SK-N-SH (cell line): ENCODE measurements around the gene LST1. TPM values are rescaled to one million over a fixed set of nuclear protein-coding genes. Genes with fewer than 3 reads are reported as not detected.

Experiments used
- CTCF ChIA-PET: fragments of 300-600, 350-600 bp; formaldehyde crosslinking; extraction: SDS; loops from one replicate; lab custom pipeline; 2021; lab: Yijun Ruan, JAX
- POLR2A ChIA-PET: fragments of 350-600 bp; sonication (Branson Sonifier 250); formaldehyde crosslinking; extraction: SDS; loops from one replicate; lab custom pipeline; 2020; ENCODE audit warnings: antibody characterized with exemption, inconsistent platforms; lab: Yijun Ruan, JAX
- DNase-seq: peaks from one replicate; pipeline ENCODE4 v3.0.0; 2012
- H2AFZ ChIP-seq: fragments of 200-600 bp; sonication (generic); 2 replicates; pipeline ENCODE4 v1.8.1; 2016; ENCODE audit warnings: antibody characterized with exemption, mild to moderate bottlenecking, low read depth
- H3F3A ChIP-seq: fragments of 200-600 bp; sonication (generic); replicated peaks from 2 replicates; pipeline ENCODE3; 2016; ENCODE audit warnings: antibody characterized with exemption, mild to moderate bottlenecking; ENCODE audit not compliant: insufficient read depth
- H3K27ac ChIP-seq, 2 experiments: fragments of 200-500 bp in 1 of 2; fragments of 200-600 bp in 1 of 2; sonication (Bioruptor generic) in 1 of 2; sonication (generic), shearing (Covaris generic) in 1 of 2; 2 replicates each; pipeline versions ENCODE4 v1.5.1 to v1.6.1; 2014 to 2016; ENCODE audit warnings: low read depth in 2 of 2, inconsistent platforms in 1 of 2, low read length in 1 of 2, mild to moderate bottlenecking in 1 of 2, mixed read lengths in 1 of 2
- H3K27me3 ChIP-seq: fragments of 200-600 bp; sonication (generic), shearing (Covaris generic); 2 replicates; pipeline ENCODE4 v1.6.1; 2016; ENCODE audit warnings: mixed run types; ENCODE audit not compliant: insufficient read depth
- H3K36me3 ChIP-seq, 2 experiments: fragments of 200-500 bp in 1 of 2; fragments of 200-600 bp in 1 of 2; sonication (Bioruptor generic) in 1 of 2; sonication (generic) in 1 of 2; replicated peaks in 1 of 2; 2 replicates each; pipeline versions ENCODE3 to v1.5.1; 2014 to 2016; ENCODE audit warnings: low read length in 1 of 2, mild to moderate bottlenecking in 1 of 2; ENCODE audit not compliant: insufficient read depth in 2 of 2, control insufficient read depth in 1 of 2
- H3K4me1 ChIP-seq, 2 experiments: fragments of 200-500 bp in 1 of 2; fragments of 200-600 bp in 1 of 2; sonication (Bioruptor generic) in 1 of 2; sonication (generic), shearing (Covaris generic) in 1 of 2; 2 replicates each; pipeline versions ENCODE4 v1.5.1 to v1.6.1; 2014 to 2016; ENCODE audit warnings: low read depth in 1 of 2, low read length in 1 of 2, mixed run types in 1 of 2; ENCODE audit not compliant: insufficient read depth in 2 of 2, control insufficient read depth in 1 of 2
- H3K4me2 ChIP-seq: fragments of 200-600 bp; sonication (generic), shearing (Covaris generic); 2 replicates; pipeline ENCODE4 v1.6.1; 2017; ENCODE audit warnings: mixed run types
- H3K4me3 ChIP-seq, 2 experiments: fragments of 200-500 bp in 1 of 2; fragments of 200-600 bp in 1 of 2; sonication (Bioruptor generic) in 1 of 2; sonication (generic), shearing (Covaris generic) in 1 of 2; 2 replicates each; pipeline versions ENCODE4 v1.5.1 to v1.8.1; 2014 to 2016; ENCODE audit warnings: low read depth in 2 of 2, inconsistent platforms in 1 of 2, low read length in 1 of 2, mild to moderate bottlenecking in 1 of 2, mixed read lengths in 1 of 2, moderate library complexity in 1 of 2
- H3K79me2 ChIP-seq: fragments of 200-600 bp; sonication (generic); 2 replicates; pipeline ENCODE4 v1.8.1; 2017; ENCODE audit warnings: mild to moderate bottlenecking; ENCODE audit not compliant: insufficient read depth
- H3K9ac ChIP-seq: fragments of 200-600 bp; sonication (generic); 2 replicates; pipeline ENCODE4 v1.6.1; 2017; ENCODE audit warnings: mixed run types
- H3K9me2 ChIP-seq: fragments of 200-600 bp; sonication (generic); 2 replicates; pipeline ENCODE4 v1.6.1; 2017; ENCODE audit warnings: mixed run types
- H3K9me3 ChIP-seq: fragments of 200-600 bp; sonication (generic); 2 replicates; pipeline ENCODE4 v1.6.1; 2017; ENCODE audit warnings: mixed run types, mild to moderate bottlenecking, moderate library complexity
- H4K20me1 ChIP-seq: fragments of 200-600 bp; sonication (generic); 2 replicates; pipeline ENCODE4 v1.6.1; 2017; ENCODE audit warnings: mild to moderate bottlenecking, mixed run types; ENCODE audit not compliant: insufficient read depth
- CTCF ChIP-seq: fragments of 200-600 bp; sonication (generic); IDR thresholded peaks from 2 replicates; pipeline ENCODE4 v1.6.1; 2017; ENCODE audit warnings: antibody characterized with exemption, mild to moderate bottlenecking, moderate library complexity
- IRF3 ChIP-seq: fragments of 150-350 bp; IDR thresholded peaks from 2 replicates; pipeline ENCODE4 v1.6.1; 2016; ENCODE audit warnings: mild to moderate bottlenecking, low read depth, low read length
- MXI1 ChIP-seq: IDR thresholded peaks from 2 replicates; pipeline ENCODE4 v1.6.1; 2012; ENCODE audit warnings: mild to moderate bottlenecking, low read depth, low read length, improper control_type of control experiment
- NFIC ChIP-seq: IDR thresholded peaks from 2 replicates; pipeline ENCODE4 v1.4.0; 2012; ENCODE audit warnings: borderline replicate concordance
- PBX3 ChIP-seq: IDR thresholded peaks from 2 replicates; pipeline ENCODE4; 2012
- POLR2AphosphoS5 ChIP-seq: IDR thresholded peaks from 2 replicates; pipeline ENCODE4 v1.6.1; 2012; ENCODE audit warnings: low read depth, low read length
- RAD21 ChIP-seq: IDR thresholded peaks from 2 replicates; pipeline ENCODE4 v1.6.1; 2012; ENCODE audit warnings: mild to moderate bottlenecking, low read length
- RXRA ChIP-seq: IDR thresholded peaks from 2 replicates; pipeline ENCODE4 v1.4.0; 2012; ENCODE audit warnings: low read depth, mild to moderate bottlenecking, borderline replicate concordance
- SIN3A ChIP-seq: IDR thresholded peaks from 2 replicates; pipeline ENCODE4 v1.6.1; 2012; ENCODE audit warnings: low read depth, mild to moderate bottlenecking, low read length, moderate library complexity, borderline replicate concordance
- TAF1 ChIP-seq: IDR thresholded peaks from 2 replicates; pipeline ENCODE4 v1.6.1; 2012; ENCODE audit warnings: low read depth, mild to moderate bottlenecking, low read length, moderate library complexity, borderline replicate concordance
- TCF12 ChIP-seq: IDR thresholded peaks from 2 replicates; pipeline ENCODE4 v1.4.0; 2012
- USF2 ChIP-seq: fragments of 150-350 bp; IDR thresholded peaks from 2 replicates; pipeline ENCODE4 v1.6.1; 2017; ENCODE audit warnings: antibody characterized with exemption, low read length, low read depth, borderline replicate concordance
- WGBS: methylation state at CpG from one replicate; pipeline ENCODE4 v1.1.6; 2017; ENCODE audit warnings: low lambda C conversion rate; 5-methylcytosine and 5-hydroxymethylcytosine counted together
- polyA plus RNA-seq, 3 experiments: library from polyadenylated mRNA; depleted of rRNA; stranded (reverse); fragments of >200 nt; gene quantifications; 2 replicates each; pipeline ENCODE4 v1.2.3, GENCODE V29; 2012

Gene LST1
- polyA plus RNA-seq, 1 of the 3 experiments (the other 2 are of a cell fraction) = not detected

GRCh38 chr6:31634131-31634530 lies 48.1 kb downstream of the LST1 start:
- Histone ChIP-seq H3K4me1 (no peaks in the 10 kb centered on the region; a peak in 1 of 4 replicates), H3K9me2 (no peaks in the 10 kb centered on the region), H2AFZ (no peak overlapping the region), H4K20me1 (peaks cover 19% of the 10 kb centered on the region; the same call in 1 of the 2 replicates), H3K9me3 (no peaks in the 10 kb centered on the region), H3K9ac (no peak overlapping the region), H3K79me2 (peaks cover 15% of the 10 kb centered on the region; the same call in 1 of the 2 replicates), H3F3A (peaks cover 50% of the 10 kb centered on the region), H3K36me3 (peaks cover 37 to 94% of the 10 kb centered on the region in 2 experiments), H3K27ac (peak overlapping the region in 1 of 2 experiments; percentile 28; a peak in 2 of 4 replicates), H3K27me3 (no peaks in the 10 kb centered on the region), H3K4me2 (no peak overlapping the region), H3K4me3 (no peak overlapping the region)
- TF ChIP-seq TAF1 (no peak), TCF12 (0 out of 2 replicates have a peak, but pooled peaks have one; percentile 27)
- POLR2A ChIA-PET = interaction anchor here (1.0 to 1.3 kb wide), 2 partner anchors 10 to 11 kb away, joined by 6 to 11 read pairs; no protein-coding TSS in a partner anchor
- CTCF ChIA-PET = interaction anchor here (0.9 to 1.4 kb wide), 3 partner anchors 13 to 18 kb away, joined by 3 to 5 read pairs (median 4); partner anchors contain the start of gene BAG6
- no peak for DNase-seq
- WGBS = 80% methylated on average over 3 of the region's 3 CpGs

- TF ChIP-seq RAD21 (no peak), POLR2AphosphoS5 (no peak), SIN3A (no peak), RXRA (no peak)
- Histone ChIP-seq H3K4me2 (no peak overlapping the region), H3K27ac (no peak overlapping the region), H2AFZ (no peak overlapping the region), H3K36me3 (peaks cover 34 to 95% of the 10 kb centered on the region in 2 experiments), H4K20me1 (peaks cover 19% of the 10 kb centered on the region; the same call in 1 of the 2 replicates), H3K9me3 (no peaks in the 10 kb centered on the region), H3F3A (peaks cover 60% of the 10 kb centered on the region), H3K4me1 (no peaks in the 10 kb centered on the region; a peak in 1 of 4 replicates), H3K79me2 (peaks cover 8% of the 10 kb centered on the region; the same call in 1 of the 2 replicates), H3K9me2 (no peaks in the 10 kb centered on the region), H3K9ac (no peak overlapping the region), H3K4me3 (no peak overlapping the region), H3K27me3 (no peaks in the 10 kb centered on the region)
- DNase-seq = no peak
- POLR2A ChIA-PET = interaction anchor here (0.8 to 2.2 kb wide), 3 partner anchors 8 to 15 kb away, joined by 3 to 13 read pairs (median 3); no protein-coding TSS in a partner anchor
- 92% methylated on average over 11 of the region's 11 CpGs for WGBS
- CTCF ChIA-PET = interaction anchor here (1.3 to 1.7 kb wide), 3 partner anchors 12 to 17 kb away, joined by 3 to 5 read pairs (median 5); partner anchors contain the start of gene BAG6
Measured at GRCh38 chr6:31634969-31635575, 49.0 kb downstream of the LST1 start.

- Histone ChIP-seq H3K9me3 (no peaks in the 10 kb centered on the region), H3K27ac (no peak overlapping the region; a peak in 1 of 4 replicates), H3F3A (peaks cover 71% of the 10 kb centered on the region), H3K4me3 (no peak overlapping the region), H3K4me2 (no peak overlapping the region), H3K9me2 (no peaks in the 10 kb centered on the region), H3K27me3 (no peaks in the 10 kb centered on the region), H3K4me1 (no peaks in the 10 kb centered on the region; a peak in 1 of 4 replicates), H3K79me2 (no peaks in the 10 kb centered on the region), H3K9ac (no peak overlapping the region), H4K20me1 (peaks cover 11% of the 10 kb centered on the region; the same call in 1 of the 2 replicates), H3K36me3 (peaks cover 30 to 95% of the 10 kb centered on the region in 2 experiments), H2AFZ (no peak overlapping the region)
- CTCF ChIA-PET = interaction anchor here (1.3 to 1.7 kb wide), 2 partner anchors 15 to 16 kb away, joined by 3 to 5 read pairs; no protein-coding TSS in a partner anchor
- POLR2A ChIA-PET = interaction anchor here (1.6 to 2.2 kb wide), 3 partner anchors 10 to 15 kb away, joined by 3 to 13 read pairs (median 10); partner anchors contain the start of gene BAG6
- DNase-seq = no peak
- 87% methylated on average over 27 of the region's 27 CpGs for WGBS
- no peak for TF ChIP-seq USF2
- no peak for TF ChIP-seq MXI1
- no peak for TF ChIP-seq NFIC
- TF ChIP-seq IRF3 = no peak
- no peak for TF ChIP-seq RXRA
- no peak for TF ChIP-seq CTCF
- TF ChIP-seq PBX3 = no peak
Measured at GRCh38 chr6:31636698-31637596, 50.9 kb downstream of the LST1 start.
